Stomach (tissue), 9 donors: ENCODE results near the gene LRRC56. TPM values are rescaled to one million over a fixed set of nuclear protein-coding genes. Genes with fewer than 3 reads are reported as not detected.
A peak's percentile ranks its signal among the peaks of the same experiment; 100 is the strongest.

Experiments used
- DNase-seq, 2 donors: peaks; one replicate each; pipeline versions ENCODE4 v3.0.0 to v3.0.0-alpha.2; 2013 to 2019
- H3K27ac ChIP-seq, 5 donors: fragments of 200-600 bp in 4 of 5; sonication (generic) in 4 of 5; one replicate each; pipeline ENCODE4 v1.5.1; 2013 to 2019; ENCODE audit warnings: mild to moderate bottlenecking in 1 of 5, moderate library complexity in 1 of 5
- H3K27me3 ChIP-seq, 3 donors: fragments of 200-600 bp; sonication (generic); one replicate each; pipeline ENCODE4 v1.5.1; 2017 to 2019; ENCODE audit warnings: mixed run types in 1 of 3
- H3K36me3 ChIP-seq, 4 donors: fragments of 200-600 bp; sonication (generic); 1 replicate in 3 of 4; 2 replicates in 1 of 4; pipeline ENCODE4 v1.5.1; 2016 to 2019
- H3K4me1 ChIP-seq, 4 donors: fragments of 200-600 bp; sonication (generic); one replicate each; pipeline ENCODE4 v1.5.1; 2016 to 2019
- H3K4me3 ChIP-seq, 4 donors: fragments of 200-600 bp; sonication (generic) in 3 of 4; one replicate each; pipeline ENCODE4 v1.5.1; 2016 to 2019; ENCODE audit warnings: mild to moderate bottlenecking in 1 of 4
- H3K9me3 ChIP-seq, 4 donors: fragments of 200-600 bp; sonication (generic); one replicate each; pipeline ENCODE4 v1.5.1; 2016 to 2019
- CTCF ChIP-seq, 7 experiments: fragments of 450-650 bp in 4 of 7; fragments of 200-600 bp in 3 of 7; sonication (generic) in 3 of 7; IDR thresholded peaks; one replicate each; pipeline ENCODE4 v1.5.1; 2016 to 2019; ENCODE audit warnings: antibody characterized with exemption in 7 of 7, control low read depth in 2 of 7, mild to moderate bottlenecking in 1 of 7
- EP300 ChIP-seq: sonication (generic); formaldehyde crosslinking; IDR thresholded peaks from one replicate; pipeline ENCODE4 v1.6.1; 2017; ENCODE audit warnings: antibody characterized with exemption
- POLR2A ChIP-seq, 4 donors: fragments of 450-650 bp; IDR thresholded peaks; one replicate each; pipeline ENCODE4 v1.6.1; 2016; ENCODE audit warnings: antibody characterized with exemption in 4 of 4, control low read depth in 2 of 4, mild to moderate bottlenecking in 1 of 4, moderate library complexity in 1 of 4
- POLR2AphosphoS5 ChIP-seq, 3 donors: sonication (generic); formaldehyde crosslinking; IDR thresholded peaks; one replicate each; pipeline ENCODE4 v1.6.1; 2016; ENCODE audit warnings: antibody characterized with exemption in 3 of 3
- WGBS, 5 donors: extraction: QIAGEN DNeasy Blood & Tissue Kit in 3 of 5; methylation state at CpG; one replicate each; pipeline versions ENCODE4 v1.1.5 to v1.1.7; 2013 to 2018; 5-methylcytosine and 5-hydroxymethylcytosine counted together
- intact Hi-C: fragments of 100-400 bp; cut with DNase I; formaldehyde crosslinking; loops from one replicate; pipeline ENCODE4 v1.15.1; 2023; ENCODE audit warnings: low total_unique reads
- polyA plus RNA-seq, 3 donors: library from polyadenylated mRNA; stranded (reverse); fragments of 200-250 nt; gene quantifications; one replicate each; pipeline ENCODE4 v1.2.3, GENCODE V29; 2013
- total RNA-seq, 5 donors: library from RNA; depleted of rRNA; stranded (reverse); fragments of >200 nt; gene quantifications; one replicate each; pipeline versions ENCODE4 v1.1.0 to v1.2.3, GENCODE V29; 2014 to 2016
- donor health status: healthy with polysubstance abuse.
- donor health status: Bipolar disorder and iron deficiency.
- donor health status: healthy.

LRRC56 gene
- total and polyA plus RNA-seq, 8 donors, result 0.18 to 8.1 (median 2.9) TPM; not detected in 1

GRCh38 chr11:535519-536454, 1.5 kb upstream of the LRRC56 start, which contains the start of gene HRAS:
HRAS (minus strand) TSS chr11:535576.
- intact Hi-C loops, result no loop called here
- no peaks in the 10 kb centered on the region for H3K9me3 ChIP-seq
- WGBS, 5 donors, result 1 to 7% (median 3%) methylated on average over 18 to 97 of the region's 97 CpGs
- TF ChIP-seq POLR2AphosphoS5 (IDR thresholded peaks at IDR 0.05), result peak; percentile 21 to 84 (median 80)
- no peak for TF ChIP-seq CTCF (IDR thresholded peaks at IDR 0.05)
- peaks cover 38 to 50% (median 49%) of the 10 kb centered on the region in 4 donors for H3K4me1 ChIP-seq
- H3K27me3 ChIP-seq, result peaks cover 0 to 22% (median 0%) of the 10 kb centered on the region in 3 donors
- peak within 1 kb of the TSS; percentile 80 to 94 (median 90) for H3K27ac ChIP-seq
- DNase-seq, result peak; percentile 97 to 99
- peaks cover 13 to 31% (median 29%) of the 10 kb centered on the region in 4 donors for H3K36me3 ChIP-seq
- H3K4me3 ChIP-seq, result peak within 1 kb of the TSS; percentile 65 to 91 (median 86)

GRCh38 chr11:537622-538430, 499 bp downstream of the LRRC56 start:
- peak overlapping the region; percentile 65 to 91 (median 77) for H3K4me3 ChIP-seq
- no peaks in the 10 kb centered on the region for H3K9me3 ChIP-seq
- peaks cover 38 to 47% (median 47%) of the 10 kb centered on the region in 4 donors for H3K4me1 ChIP-seq
- no peak for DNase-seq
- WGBS, 5 donors, result 29 to 56% (median 39%) methylated on average over 11 to 19 of the region's 19 CpGs
- peaks cover 0 to 22% (median 0%) of the 10 kb centered on the region in 3 donors for H3K27me3 ChIP-seq
- no peak for TF ChIP-seq POLR2AphosphoS5 (IDR thresholded peaks at IDR 0.05)
- no peak for TF ChIP-seq CTCF (IDR thresholded peaks at IDR 0.05)
- no peak for TF ChIP-seq EP300
- no peak for TF ChIP-seq POLR2A (IDR thresholded peaks at IDR 0.05)
- intact Hi-C loops, result no loop called here
- H3K36me3 ChIP-seq, result peaks cover 2 to 11% (median 9%) of the 10 kb centered on the region in 4 donors
- H3K27ac ChIP-seq, result peak overlapping the region; percentile 47 to 94 (median 88)

GRCh38 chr11:538431-539051, 1.2 kb downstream of the LRRC56 start:
- DNase-seq, result peak in 1 of 2 donors; percentile 5
- Histone ChIP-seq H3K4me3 (no peak overlapping the region), H3K27me3 (peaks cover 0 to 22% (median 0%) of the 10 kb centered on the region in 3 donors), H3K4me1 (peaks cover 36 to 40% (median 39%) of the 10 kb centered on the region in 4 donors), H3K9me3 (no peaks in the 10 kb centered on the region), H3K27ac (no peak overlapping the region), H3K36me3 (peaks cover 0 to 4% (median 2%) of the 10 kb centered on the region in 4 donors)
- TF ChIP-seq EP300 (no peak), POLR2A (IDR thresholded peaks at IDR 0.05) (no peak), POLR2AphosphoS5 (IDR thresholded peaks at IDR 0.05) (no peak), CTCF (IDR thresholded peaks at IDR 0.05) (no peak)
- intact Hi-C loops, result no loop called here
- WGBS, 5 donors, result 90 to 92% (median 91%) methylated on average over 20 of the region's 20 CpGs
